ENCODE data around the gene MBD3.

DNA sequence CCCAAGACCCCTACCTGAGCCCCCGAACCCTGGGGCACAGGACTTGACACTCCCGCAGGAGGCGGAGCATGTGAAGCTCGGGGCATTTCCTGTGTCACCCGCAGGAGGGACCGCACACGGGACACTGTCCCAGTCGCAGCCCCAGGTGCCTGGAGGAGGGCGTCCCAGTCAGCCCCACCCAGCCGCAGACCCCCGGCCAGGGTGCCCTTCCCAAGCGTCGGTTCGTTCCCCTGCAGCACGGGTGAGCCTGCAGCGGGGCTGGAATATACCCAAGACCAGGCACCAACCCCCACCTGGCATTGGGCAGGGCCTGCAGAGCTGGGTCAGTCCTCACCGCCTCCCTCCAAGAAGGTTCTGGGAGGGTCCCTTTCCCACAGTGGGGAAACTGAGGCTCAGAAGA lies 38.1 kb upstream of the MBD3 start:
- TF ChIP-seq, protein P1, sequence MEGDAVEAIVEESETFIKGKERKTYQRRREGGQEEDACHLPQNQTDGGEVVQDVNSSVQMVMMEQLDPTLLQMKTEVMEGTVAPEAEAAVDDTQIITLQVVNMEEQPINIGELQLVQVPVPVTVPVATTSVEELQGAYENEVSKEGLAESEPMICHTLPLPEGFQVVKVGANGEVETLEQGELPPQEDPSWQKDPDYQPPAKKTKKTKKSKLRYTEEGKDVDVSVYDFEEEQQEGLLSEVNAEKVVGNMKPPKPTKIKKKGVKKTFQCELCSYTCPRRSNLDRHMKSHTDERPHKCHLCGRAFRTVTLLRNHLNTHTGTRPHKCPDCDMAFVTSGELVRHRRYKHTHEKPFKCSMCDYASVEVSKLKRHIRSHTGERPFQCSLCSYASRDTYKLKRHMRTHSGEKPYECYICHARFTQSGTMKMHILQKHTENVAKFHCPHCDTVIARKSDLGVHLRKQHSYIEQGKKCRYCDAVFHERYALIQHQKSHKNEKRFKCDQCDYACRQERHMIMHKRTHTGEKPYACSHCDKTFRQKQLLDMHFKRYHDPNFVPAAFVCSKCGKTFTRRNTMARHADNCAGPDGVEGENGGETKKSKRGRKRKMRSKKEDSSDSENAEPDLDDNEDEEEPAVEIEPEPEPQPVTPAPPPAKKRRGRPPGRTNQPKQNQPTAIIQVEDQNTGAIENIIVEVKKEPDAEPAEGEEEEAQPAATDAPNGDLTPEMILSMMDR (IDR thresholded peaks at IDR 0.05; ENCODE audit: insufficient read depth, low read depth, low read length) = no peak
- TF ChIP-seq EZH2 (IDR thresholded peaks at IDR 0.05; ENCODE audit: insufficient read depth, low read length) = no peak

All from astrocyte (in vitro differentiated cells and primary cell).